BE2C (cell line): ENCODE measurements around the gene KTN1.
A peak's percentile ranks its signal among the peaks of the same experiment; 100 is the strongest.

Experiments
- DNase-seq: peaks from one replicate; pipeline ENCODE4 v3.0.0-alpha.2; 2020
- H3K27me3 ChIP-seq: fragments of 250-450 bp; sonication (Bioruptor Pico); 2 replicates; pipeline ENCODE4 v1.5.1; 2020; ENCODE audit warnings: mild to moderate bottlenecking
- H3K36me3 ChIP-seq: fragments of 250-450 bp; sonication (Bioruptor Pico); 2 replicates; pipeline ENCODE4 v1.5.1; 2020; ENCODE audit warnings: mild to moderate bottlenecking
- H3K4me1 ChIP-seq: fragments of 250-450 bp; sonication (Bioruptor Pico); 2 replicates; pipeline ENCODE4 v1.5.1; 2020
- H3K4me3 ChIP-seq: 2 replicates; pipeline ENCODE4 v1.5.1; 2011; ENCODE audit warnings: low read depth, low read length
- H3K9me3 ChIP-seq: fragments of 250-450 bp; sonication (Bioruptor Pico); 2 replicates; pipeline ENCODE4 v1.5.1; 2020
- CTCF ChIP-seq: IDR thresholded peaks from 2 replicates; pipeline ENCODE4 v1.5.1; 2012; ENCODE audit warnings: mild to moderate bottlenecking, low read depth, low read length

KTN1 gene

GRCh38 chr14:55562135-55562534, 17.9 kb upstream of the KTN1 start:
- Histone ChIP-seq H3K4me1 (peaks cover 11% of the 10 kb centered on the region), H3K27me3 (no peaks in the 10 kb centered on the region), H3K9me3 (no peaks in the 10 kb centered on the region), H3K4me3 (no peak overlapping the region), H3K36me3 (peaks cover 4% of the 10 kb centered on the region)
- no peak for DNase-seq
- TF ChIP-seq CTCF = no peak

DNA sequence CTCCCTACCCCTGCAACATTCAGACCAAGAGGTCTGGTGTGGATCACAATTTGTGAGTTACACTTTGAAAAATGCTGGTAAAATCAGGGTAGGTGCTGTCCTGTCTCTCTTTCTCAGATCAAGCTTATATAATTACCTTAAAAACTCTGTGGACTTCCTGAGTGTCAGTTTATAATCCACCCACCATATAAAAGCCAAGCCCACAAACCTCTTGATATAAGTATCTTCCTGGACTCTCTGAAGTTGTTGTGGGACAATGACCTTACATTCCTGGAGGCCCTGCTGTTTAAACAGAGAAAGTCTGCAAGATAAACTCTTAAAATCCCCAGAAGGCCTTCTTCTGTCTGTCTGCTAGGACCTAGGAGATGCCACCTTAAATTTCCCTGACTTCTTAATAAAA, 11.4 kb upstream of the KTN1 start:
- no peaks in the 10 kb centered on the region for H3K9me3 ChIP-seq
- no peaks in the 10 kb centered on the region for H3K27me3 ChIP-seq
- no peak for TF ChIP-seq CTCF
- H3K36me3 ChIP-seq = no peaks in the 10 kb centered on the region; the same call in 1 of the 2 replicates
- DNase-seq = no peak
- no peak overlapping the region for H3K4me3 ChIP-seq
- H3K4me1 ChIP-seq = peaks cover 12% of the 10 kb centered on the region; the same call in 1 of the 2 replicates

GRCh38 chr14:55571125-55571889, 8.7 kb upstream of the KTN1 start:
- H3K27me3 ChIP-seq = no peaks in the 10 kb centered on the region
- TF ChIP-seq CTCF = no peak
- H3K4me1 ChIP-seq = peaks cover 12% of the 10 kb centered on the region; the same call in 1 of the 2 replicates
- DNase-seq = no peak
- no peaks in the 10 kb centered on the region for H3K9me3 ChIP-seq
- no peak overlapping the region for H3K4me3 ChIP-seq
- no peaks in the 10 kb centered on the region for H3K36me3 ChIP-seq

- Histone ChIP-seq H3K9me3 (no peaks in the 10 kb centered on the region), H3K4me1 (peaks cover 17% of the 10 kb centered on the region), H3K36me3 (peaks cover 3% of the 10 kb centered on the region; the same call in 1 of the 2 replicates), H3K27me3 (no peaks in the 10 kb centered on the region), H3K4me3 (peak overlapping the region; percentile 7; the same call in 1 of the 2 replicates)
- no peak for TF ChIP-seq CTCF
- DNase-seq = peak; percentile 74
Observed at GRCh38 chr14:55572578-55572977, 7.4 kb upstream of the KTN1 start.

GRCh38 chr14:55574988-55575387, 5.0 kb upstream of the KTN1 start:
- DNase-seq = no peak
- Histone ChIP-seq H3K9me3 (no peaks in the 10 kb centered on the region), H3K4me1 (peaks cover 17% of the 10 kb centered on the region), H3K27me3 (no peaks in the 10 kb centered on the region), H3K4me3 (no peak overlapping the region), H3K36me3 (peaks cover 3% of the 10 kb centered on the region; the same call in 1 of the 2 replicates)
- TF ChIP-seq CTCF = no peak

DNA sequence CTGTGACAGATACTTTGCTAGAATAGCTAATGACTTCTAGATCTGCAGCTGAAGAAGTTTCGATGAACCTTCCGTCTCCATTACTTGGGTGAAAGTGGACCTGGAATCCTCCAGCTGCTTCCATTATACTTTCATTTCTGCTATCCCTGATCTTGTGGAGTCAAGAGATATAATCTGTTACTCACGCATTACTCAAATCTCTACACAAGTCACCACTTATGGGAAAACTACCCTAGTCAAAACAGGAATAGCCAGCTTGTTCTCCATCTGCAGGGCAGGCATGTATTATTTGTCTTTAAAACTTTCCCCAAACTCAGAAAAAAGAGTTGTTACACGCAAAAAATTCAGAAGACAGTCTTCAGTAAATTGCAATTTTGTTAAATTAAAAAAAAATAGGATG, 2.8 kb upstream of the KTN1 start:
- no peak overlapping the region for H3K4me3 ChIP-seq
- TF ChIP-seq CTCF = no peak
- no peaks in the 10 kb centered on the region for H3K27me3 ChIP-seq
- H3K36me3 ChIP-seq = peaks cover 3% of the 10 kb centered on the region; the same call in 1 of the 2 replicates
- no peaks in the 10 kb centered on the region for H3K9me3 ChIP-seq
- no peak for DNase-seq
- H3K4me1 ChIP-seq = peaks cover 13% of the 10 kb centered on the region
